Heart left ventricle (tissue), 16 donors: ENCODE measurements around the gene SALL1. TPM values are rescaled to one million over a fixed set of nuclear protein-coding genes. Genes with fewer than 3 reads are reported as not detected.

Experiments used
- ATAC-seq, 4 donors: fragments of 200-7000 bp; cut with Tn5 transposase; one replicate each; pipeline ENCODE4 v1.9.1; 2020 to 2022; ENCODE audit warnings: moderate library complexity in 4 of 4, mild to moderate bottlenecking in 3 of 4, moderate number of reproducible peaks in 1 of 4
- DNase-seq, 5 donors: peaks; one replicate each; pipeline ENCODE4 v3.0.0-alpha.2; 2020
- H3K27ac ChIP-seq, 12 donors: fragments of 200-600 bp; sonication (generic) in 4 of 12; one replicate each; pipeline versions ENCODE4 v1.5.0 to v1.8.0; 2016 to 2022; ENCODE audit warnings: mild to moderate bottlenecking in 2 of 12
- H3K27me3 ChIP-seq, 9 donors: fragments of 200-600 bp; sonication (generic) in 2 of 9; one replicate each; pipeline versions ENCODE4 v1.5.1 to v1.8.0; 2016 to 2022; ENCODE audit warnings: mild to moderate bottlenecking in 3 of 9
- H3K36me3 ChIP-seq, 9 donors: fragments of 200-600 bp; sonication (generic) in 2 of 9; one replicate each; pipeline versions ENCODE4 v1.5.0 to v1.8.0; 2018 to 2022; ENCODE audit warnings: mild to moderate bottlenecking in 2 of 9
- H3K4me1 ChIP-seq, 12 donors: fragments of 200-600 bp; sonication (generic) in 4 of 12; one replicate each; pipeline versions ENCODE4 v1.5.0 to v1.8.0; 2016 to 2022; ENCODE audit warnings: mild to moderate bottlenecking in 3 of 12
- H3K4me3 ChIP-seq, 12 donors: fragments of 200-600 bp; sonication (generic) in 4 of 12; one replicate each; pipeline versions ENCODE4 v1.5.0 to v1.8.0; 2017 to 2022; ENCODE audit warnings: mild to moderate bottlenecking in 9 of 12, moderate library complexity in 4 of 12
- H3K9me3 ChIP-seq, 12 donors: fragments of 200-600 bp; sonication (generic) in 4 of 12; one replicate each; pipeline versions ENCODE4 v1.5.0 to v1.8.0; 2016 to 2022; ENCODE audit warnings: mild to moderate bottlenecking in 1 of 12
- CTCF ChIP-seq, 12 donors: fragments of 200-600 bp; sonication (generic) in 4 of 12; IDR thresholded peaks; one replicate each; pipeline versions ENCODE4 v1.5.0 to v1.8.0; 2018 to 2022; ENCODE audit warnings: antibody characterized with exemption in 12 of 12, mild to moderate bottlenecking in 5 of 12
- POLR2A ChIP-seq, 2 donors: fragments of 450-650 bp; IDR thresholded peaks; one replicate each; pipeline ENCODE4 v1.6.1; 2017; ENCODE audit warnings: antibody characterized with exemption in 2 of 2, mild to moderate bottlenecking in 2 of 2, moderate library complexity in 2 of 2
- WGBS, 4 donors: extraction: QIAGEN DNeasy Blood & Tissue Kit in 2 of 4; methylation state at CpG; one replicate each; pipeline versions ENCODE4 v1.1.5 to v1.1.7; 2013 to 2018; 5-methylcytosine and 5-hydroxymethylcytosine counted together
- intact Hi-C, 10 donors: fragments of 100-400 bp; cut with DNase I; formaldehyde crosslinking; loops; one replicate each; pipeline versions ENCODE4 v1.11.1 to v1.14.2; 2022
- polyA plus RNA-seq, 2 donors: library from polyadenylated mRNA; stranded (reverse); fragments of 200-250 nt; gene quantifications; one replicate each; pipeline ENCODE4 v1.2.3, GENCODE V29; 2013
- total RNA-seq, 9 donors: library from RNA; depleted of rRNA in 2 of 9; stranded (reverse); fragments of >200 nt in 2 of 9; fragmentation: NEBNext Ultra II Directional in 3 of 9; extraction: Animal tissue kit (Norgen Biotek cat#: 25700) in 3 of 9; gene quantifications; one replicate each; pipeline versions ENCODE4 v1.1.0 to v1.2.4, GENCODE V29; 2016 to 2023
- donor health status: ischemic (EF 13 %, LVEDD 7.1; RV severe dilation, severe dysfunction).
- donor health status: healthy with polysubstance abuse.
- donor health status: DM: no; HTN: yes; CAD: no.
- donor health status: DM: no; HTN: no; CAD: no.
- donor health status: ischemic (EF 25% LVEDD 6.9; RV normal size, moderate dysfunction).
- donor health status: ischemic (EF 25% LVEDD 5.7; RV mildly dilated, moderate dysfunction).
- donor health status: healthy.
- donor health status: DM: yes; HTN: yes; CAD: no.
- donor health status: ischemic (EF 35%, LVEDD 5.7; RV mildly dilated, moderate dysfunction).
- donor health status: nonischemic (EF 11% LVEDD 7.7; RV severe dilation, severe dysfunction).
- donor health status: DM: yes; HTN: yes; CAD: no.
- donor health status: PGD.
- donor health status: ischemic (EF 29% LVEDD 5.4; RV normal size, mild dysfunction).
- donor health status: nonischemic (EF 23%, LVEDD 6.1; RV moderate dilation, normal function).

SALL1 gene
- total and polyA plus RNA-seq, 11 donors: 0.05 to 0.75 (median 0.08) TPM; not detected in 4

- Histone ChIP-seq H3K36me3 (no peaks in the 10 kb centered on the region), H3K27me3 (peaks cover 0 to 14% (median 0%) of the 10 kb centered on the region in 9 donors), H3K4me1 (no peaks in the 10 kb centered on the region), H3K4me3 (no peak overlapping the region), H3K27ac (no peak overlapping the region), H3K9me3 (peaks cover 0 to 11% (median 0%) of the 10 kb centered on the region in 12 donors)
- WGBS, 4 donors: 46 to 61% (median 53%) methylated on average over 5 of the region's 5 CpGs
- intact Hi-C loops: no loop called here
- TF ChIP-seq CTCF (IDR thresholded peaks at IDR 0.05): no peak
- no peak for TF ChIP-seq POLR2A (IDR thresholded peaks at IDR 0.05)
- ATAC-seq (no peak), DNase-seq (no peak)
These were observed 57.3 kb downstream of the SALL1 start for GRCh38 chr16:51093726-51094280.
